Spleen (tissue), 7 donors: ENCODE measurements around the gene CELA2A.

ENCODE experiments used
- CTCF ChIP-seq, 11 experiments: fragments of 200-600 bp in 7 of 11; fragments of 450-650 bp in 4 of 11; sonication (generic) in 4 of 11; IDR thresholded peaks in 8 of 11; conservative IDR thresholded peaks in 3 of 11; 1 replicate in 7 of 11; 2 replicates in 4 of 11; pipeline versions ENCODE4 v1.4.0 to v1.8.0; 2016 to 2021; ENCODE audit warnings: antibody characterized with exemption in 11 of 11, inconsistent platforms in 4 of 11, mild to moderate bottlenecking in 1 of 11
- POLR2A ChIP-seq, 3 donors: fragments of 450-650 bp; IDR thresholded peaks; one replicate each; pipeline ENCODE4 v1.5.1; 2017; ENCODE audit warnings: antibody characterized with exemption in 3 of 3, mild to moderate bottlenecking in 1 of 3
- donor health status: DM: no; HTN: no; CAD: no; lungs with moderate emphysema.
- donor health status: DM: no; HTN: no; CAD: no.
- donor health status: DM: no; HTN: no; CAD: no.

GRCh38 chr1:15423355-15424077 lies 33.0 kb upstream of the CELA2A start:
- TF ChIP-seq CTCF (IDR thresholded peaks at IDR 0.05 in 8 of 11, conservative IDR thresholded peaks at IDR 0.05 in 3 of 11), result no peak
- TF ChIP-seq POLR2A (IDR thresholded peaks at IDR 0.05), result no peak
